Loucy (cell line): Measurements from ENCODE around the gene TOR3A.

Experiments
- H2AFZ ChIP-seq: fragments of 200-600 bp; sonication (generic); 2 replicates; pipeline ENCODE4 v1.6.0; 2016; ENCODE audit warnings: antibody characterized with exemption, mild to moderate bottlenecking, low read length, moderate library complexity
- H3F3A ChIP-seq: fragments of 200-600 bp; 2 replicates; pipeline ENCODE4 v1.6.0; 2016; ENCODE audit warnings: antibody characterized with exemption, low read depth, mild to moderate bottlenecking
- H3K27me3 ChIP-seq: fragments of 200-600 bp; sonication (generic); 2 replicates; pipeline ENCODE4 v1.6.1; 2014; ENCODE audit warnings: low read length, mild to moderate bottlenecking; ENCODE audit not compliant: insufficient read depth, poor library complexity, severe bottlenecking
- H3K36me3 ChIP-seq: fragments of 200-600 bp; sonication (generic); 2 replicates; pipeline ENCODE4 v1.6.1; 2016; ENCODE audit warnings: low read length; ENCODE audit not compliant: insufficient read depth
- H3K4me1 ChIP-seq: fragments of 200-600 bp; sonication (generic); 2 replicates; pipeline ENCODE4 v1.5.1; 2014; ENCODE audit warnings: low read length, mild to moderate bottlenecking; ENCODE audit not compliant: insufficient read depth, poor library complexity, severe bottlenecking
- H3K4me2 ChIP-seq: fragments of 200-600 bp; sonication (generic); 2 replicates; pipeline ENCODE4 v1.6.0; 2014; ENCODE audit warnings: antibody characterized with exemption, low read length, low read depth, mild to moderate bottlenecking; ENCODE audit not compliant: poor library complexity, severe bottlenecking
- H3K4me3 ChIP-seq: fragments of 200-600 bp; sonication (generic); 2 replicates; pipeline ENCODE4 v1.5.1; 2014; ENCODE audit warnings: low read length, mild to moderate bottlenecking, mixed read lengths; ENCODE audit not compliant: poor library complexity, severe bottlenecking
- H3K79me2 ChIP-seq: fragments of 200-600 bp; sonication (generic); 2 replicates; pipeline ENCODE4 v1.6.1; 2014; ENCODE audit warnings: low read length; ENCODE audit not compliant: insufficient read depth
- H3K9ac ChIP-seq: fragments of 200-600 bp; sonication (generic); 2 replicates; pipeline ENCODE4 v1.6.0; 2014; ENCODE audit warnings: mild to moderate bottlenecking, low read depth, low read length, moderate library complexity; ENCODE audit not compliant: poor library complexity, severe bottlenecking
- H3K9me2 ChIP-seq: fragments of 200-600 bp; sonication (generic); replicated peaks from 2 replicates; pipeline ENCODE4 v1.6.1; 2016; ENCODE audit warnings: low read depth, low read length, mixed read lengths
- H3K9me3 ChIP-seq: fragments of 200-600 bp; sonication (generic); 2 replicates; pipeline ENCODE4 v1.6.1; 2014; ENCODE audit warnings: mild to moderate bottlenecking, antibody characterized with exemption, low read length, low read depth; ENCODE audit not compliant: insufficient read depth
- H4K20me1 ChIP-seq: fragments of 200-600 bp; sonication (generic); 2 replicates; pipeline ENCODE4 v1.6.0; 2014; ENCODE audit warnings: antibody characterized with exemption, low read length, mild to moderate bottlenecking; ENCODE audit not compliant: insufficient read depth, poor library complexity, severe bottlenecking
- EZH2phosphoT487 ChIP-seq: fragments of 200-600 bp; IDR thresholded peaks from 2 replicates; pipeline ENCODE4 v1.6.1; 2018; ENCODE audit warnings: antibody characterized with exemption, mild to moderate bottlenecking, moderate library complexity, borderline replicate concordance
- TF ChIP-seq, protein P1 (sequence below): fragments of 200-600 bp; sonication (generic); conservative IDR thresholded peaks from 2 replicates; pipeline ENCODE4 v1.5.1; 2014; ENCODE audit warnings: mild to moderate bottlenecking, antibody characterized with exemption, low read length

Gene TOR3A

GRCh38 chr1:179058487-179059483, 23.1 kb upstream of the TOR3A start:
- Histone ChIP-seq H3K9me3 (no peaks in the 10 kb centered on the region), H3K4me1 (no peaks in the 10 kb centered on the region), H3F3A (no peaks in the 10 kb centered on the region), H3K9me2 (no peaks in the 10 kb centered on the region), H4K20me1 (no peaks in the 10 kb centered on the region), H3K27me3 (no peaks in the 10 kb centered on the region), H3K4me3 (no peak overlapping the region), H3K4me2 (no peak overlapping the region), H2AFZ (no peak overlapping the region), H3K9ac (no peak overlapping the region), H3K36me3 (peaks cover 26% of the 10 kb centered on the region; the same call in 1 of the 2 replicates), H3K79me2 (no peaks in the 10 kb centered on the region)
- TF ChIP-seq EZH2phosphoT487: no peak
- TF ChIP-seq, protein P1, sequence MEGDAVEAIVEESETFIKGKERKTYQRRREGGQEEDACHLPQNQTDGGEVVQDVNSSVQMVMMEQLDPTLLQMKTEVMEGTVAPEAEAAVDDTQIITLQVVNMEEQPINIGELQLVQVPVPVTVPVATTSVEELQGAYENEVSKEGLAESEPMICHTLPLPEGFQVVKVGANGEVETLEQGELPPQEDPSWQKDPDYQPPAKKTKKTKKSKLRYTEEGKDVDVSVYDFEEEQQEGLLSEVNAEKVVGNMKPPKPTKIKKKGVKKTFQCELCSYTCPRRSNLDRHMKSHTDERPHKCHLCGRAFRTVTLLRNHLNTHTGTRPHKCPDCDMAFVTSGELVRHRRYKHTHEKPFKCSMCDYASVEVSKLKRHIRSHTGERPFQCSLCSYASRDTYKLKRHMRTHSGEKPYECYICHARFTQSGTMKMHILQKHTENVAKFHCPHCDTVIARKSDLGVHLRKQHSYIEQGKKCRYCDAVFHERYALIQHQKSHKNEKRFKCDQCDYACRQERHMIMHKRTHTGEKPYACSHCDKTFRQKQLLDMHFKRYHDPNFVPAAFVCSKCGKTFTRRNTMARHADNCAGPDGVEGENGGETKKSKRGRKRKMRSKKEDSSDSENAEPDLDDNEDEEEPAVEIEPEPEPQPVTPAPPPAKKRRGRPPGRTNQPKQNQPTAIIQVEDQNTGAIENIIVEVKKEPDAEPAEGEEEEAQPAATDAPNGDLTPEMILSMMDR: no peak

- no peaks in the 10 kb centered on the region for H3F3A ChIP-seq
- TF ChIP-seq EZH2phosphoT487: no peak
- TF ChIP-seq, protein P1: no peak
- no peak overlapping the region for H3K4me2 ChIP-seq
- no peaks in the 10 kb centered on the region for H3K9me2 ChIP-seq
- no peak overlapping the region for H3K4me3 ChIP-seq
- no peak overlapping the region for H3K9ac ChIP-seq
- H4K20me1 ChIP-seq: no peaks in the 10 kb centered on the region
- no peaks in the 10 kb centered on the region for H3K9me3 ChIP-seq
- no peaks in the 10 kb centered on the region for H3K27me3 ChIP-seq
- no peak overlapping the region for H2AFZ ChIP-seq
- H3K36me3 ChIP-seq: peaks cover 32% of the 10 kb centered on the region; the same call in 1 of the 2 replicates
- no peaks in the 10 kb centered on the region for H3K79me2 ChIP-seq
- no peaks in the 10 kb centered on the region for H3K4me1 ChIP-seq
Observed at GRCh38 chr1:179061360-179062282, 20.2 kb upstream of the TOR3A start.

DNA sequence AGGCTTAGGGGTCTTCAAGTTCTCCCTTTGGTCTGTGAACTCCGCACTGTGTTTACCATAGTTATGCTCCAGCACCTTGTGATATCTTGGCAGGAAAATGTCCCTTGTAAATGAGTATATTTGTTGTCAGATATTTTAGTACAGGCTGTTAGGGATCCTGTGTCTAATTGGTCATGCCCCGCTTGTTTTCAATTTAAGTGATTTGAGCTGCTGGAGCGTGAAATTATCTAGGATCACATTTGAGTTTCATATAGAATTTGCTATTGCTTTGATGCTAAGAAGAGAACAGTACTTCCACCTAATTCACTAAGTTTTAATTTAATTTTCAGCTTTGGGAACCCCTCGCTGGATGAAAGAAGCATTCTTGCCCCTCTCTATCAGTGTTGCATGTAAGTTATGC, 15.4 kb upstream of the TOR3A start:
- Histone ChIP-seq H3K9ac (no peak overlapping the region), H3F3A (no peaks in the 10 kb centered on the region), H3K4me2 (no peak overlapping the region), H3K4me1 (no peaks in the 10 kb centered on the region), H4K20me1 (no peaks in the 10 kb centered on the region), H3K9me3 (no peaks in the 10 kb centered on the region), H3K79me2 (no peaks in the 10 kb centered on the region), H2AFZ (no peak overlapping the region), H3K27me3 (no peaks in the 10 kb centered on the region), H3K9me2 (no peaks in the 10 kb centered on the region), H3K4me3 (no peak overlapping the region), H3K36me3 (peaks cover 48% of the 10 kb centered on the region; the same call in 1 of the 2 replicates)
- TF ChIP-seq, protein P1: no peak
- no peak for TF ChIP-seq EZH2phosphoT487
